ENCODE measurements around the gene KATNA1. TPM values are rescaled to one million over a fixed set of nuclear protein-coding genes. Genes with fewer than 3 reads are reported as not detected.

KATNA1 gene
- polyA plus RNA-seq, 1 of the 3 experiments (the other 2 are of a cell fraction): 13.2 TPM

DNA sequence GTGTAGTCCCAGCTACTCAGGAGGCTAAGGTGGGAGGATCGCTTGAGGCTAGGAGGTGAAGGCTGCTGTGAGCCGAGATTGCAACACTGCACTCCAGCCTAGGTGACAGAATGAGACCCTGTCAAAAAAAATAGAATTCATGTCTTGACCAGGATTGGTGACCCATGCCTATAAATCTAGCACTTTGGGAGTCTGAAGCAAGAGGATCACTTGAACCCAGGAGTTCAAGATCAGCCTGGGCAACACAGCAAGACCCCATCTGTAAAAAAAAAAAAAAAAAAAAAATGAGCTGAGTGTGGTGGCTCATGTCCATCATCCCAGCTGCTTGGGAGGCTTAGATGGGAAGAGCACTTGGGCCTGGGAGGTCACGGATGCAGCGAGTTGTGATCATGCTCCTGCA is 48.0 kb downstream of the KATNA1 start:
- Histone ChIP-seq H3K9me3 (no peaks in the 10 kb centered on the region), H3K27ac (ENCODE audit: low read depth in 2 of 2, low read length in 1 of 2) (no peak overlapping the region), H3K27me3 (ENCODE audit: insufficient read depth) (no peaks in the 10 kb centered on the region), H3K9ac (no peak overlapping the region), H3K79me2 (ENCODE audit: insufficient read depth) (no peaks in the 10 kb centered on the region), H3K36me3 (replicated peaks in 1 of 2; ENCODE audit: control insufficient read depth in 1 of 2, insufficient read depth in 2 of 2, low read length in 1 of 2) (peaks cover 19 to 35% of the 10 kb centered on the region in 2 experiments), H3K4me2 (no peak overlapping the region), H3K4me1 (ENCODE audit: control insufficient read depth in 1 of 2, insufficient read depth in 2 of 2, low read depth in 1 of 2, low read length in 1 of 2) (no peaks in the 10 kb centered on the region), H3F3A (replicated peaks; ENCODE audit: insufficient read depth) (peaks cover 6% of the 10 kb centered on the region), H3K9me2 (no peaks in the 10 kb centered on the region), H4K20me1 (ENCODE audit: insufficient read depth) (no peaks in the 10 kb centered on the region), H3K4me3 (ENCODE audit: low read depth in 2 of 2, low read length in 1 of 2) (no peak overlapping the region), H2AFZ (ENCODE audit: low read depth) (no peak overlapping the region)
- TF ChIP-seq JUND (IDR thresholded peaks at IDR 0.05) (no peak), YY1 (IDR thresholded peaks at IDR 0.05; ENCODE audit: low read depth) (no peak), EZH2phosphoT487 (IDR thresholded peaks at IDR 0.05; ENCODE audit: borderline replicate concordance, low read depth) (no peak), FOXJ3 (CRISPR knock-in tag; IDR thresholded peaks at IDR 0.05) (no peak), RCOR1 (IDR thresholded peaks at IDR 0.05; ENCODE audit: low read length) (no peak), FOSL2 (IDR thresholded peaks at IDR 0.05; ENCODE audit: borderline replicate concordance, low read depth) (no peak), NRF1 (IDR thresholded peaks at IDR 0.05; ENCODE audit: low read depth, low read length) (no peak), FOXM1 (IDR thresholded peaks at IDR 0.05; ENCODE audit: low read depth) (no peak), ELF1 (IDR thresholded peaks at IDR 0.05) (no peak), MEF2A (IDR thresholded peaks at IDR 0.05; ENCODE audit: borderline replicate concordance, low read depth) (no peak)
- TF ChIP-seq, protein P1, sequence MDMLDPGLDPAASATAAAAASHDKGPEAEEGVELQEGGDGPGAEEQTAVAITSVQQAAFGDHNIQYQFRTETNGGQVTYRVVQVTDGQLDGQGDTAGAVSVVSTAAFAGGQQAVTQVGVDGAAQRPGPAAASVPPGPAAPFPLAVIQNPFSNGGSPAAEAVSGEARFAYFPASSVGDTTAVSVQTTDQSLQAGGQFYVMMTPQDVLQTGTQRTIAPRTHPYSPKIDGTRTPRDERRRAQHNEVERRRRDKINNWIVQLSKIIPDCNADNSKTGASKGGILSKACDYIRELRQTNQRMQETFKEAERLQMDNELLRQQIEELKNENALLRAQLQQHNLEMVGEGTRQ (IDR thresholded peaks at IDR 0.05; ENCODE audit: borderline replicate concordance, low read depth, low read length): no peak
- TF ChIP-seq, protein P2, sequence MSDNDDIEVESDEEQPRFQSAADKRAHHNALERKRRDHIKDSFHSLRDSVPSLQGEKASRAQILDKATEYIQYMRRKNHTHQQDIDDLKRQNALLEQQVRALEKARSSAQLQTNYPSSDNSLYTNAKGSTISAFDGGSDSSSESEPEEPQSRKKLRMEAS (IDR thresholded peaks at IDR 0.05; ENCODE audit: low read depth): no peak
- TF ChIP-seq, protein P3, sequence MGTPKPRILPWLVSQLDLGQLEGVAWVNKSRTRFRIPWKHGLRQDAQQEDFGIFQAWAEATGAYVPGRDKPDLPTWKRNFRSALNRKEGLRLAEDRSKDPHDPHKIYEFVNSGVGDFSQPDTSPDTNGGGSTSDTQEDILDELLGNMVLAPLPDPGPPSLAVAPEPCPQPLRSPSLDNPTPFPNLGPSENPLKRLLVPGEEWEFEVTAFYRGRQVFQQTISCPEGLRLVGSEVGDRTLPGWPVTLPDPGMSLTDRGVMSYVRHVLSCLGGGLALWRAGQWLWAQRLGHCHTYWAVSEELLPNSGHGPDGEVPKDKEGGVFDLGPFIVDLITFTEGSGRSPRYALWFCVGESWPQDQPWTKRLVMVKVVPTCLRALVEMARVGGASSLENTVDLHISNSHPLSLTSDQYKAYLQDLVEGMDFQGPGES (IDR thresholded peaks at IDR 0.05; ENCODE audit: low read depth, low read length): no peak
- TF ChIP-seq, protein P4, sequence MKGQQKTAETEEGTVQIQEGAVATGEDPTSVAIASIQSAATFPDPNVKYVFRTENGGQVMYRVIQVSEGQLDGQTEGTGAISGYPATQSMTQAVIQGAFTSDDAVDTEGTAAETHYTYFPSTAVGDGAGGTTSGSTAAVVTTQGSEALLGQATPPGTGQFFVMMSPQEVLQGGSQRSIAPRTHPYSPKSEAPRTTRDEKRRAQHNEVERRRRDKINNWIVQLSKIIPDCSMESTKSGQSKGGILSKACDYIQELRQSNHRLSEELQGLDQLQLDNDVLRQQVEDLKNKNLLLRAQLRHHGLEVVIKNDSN (IDR thresholded peaks at IDR 0.05; ENCODE audit: borderline replicate concordance, low read depth): no peak
- TF ChIP-seq, protein P5, sequence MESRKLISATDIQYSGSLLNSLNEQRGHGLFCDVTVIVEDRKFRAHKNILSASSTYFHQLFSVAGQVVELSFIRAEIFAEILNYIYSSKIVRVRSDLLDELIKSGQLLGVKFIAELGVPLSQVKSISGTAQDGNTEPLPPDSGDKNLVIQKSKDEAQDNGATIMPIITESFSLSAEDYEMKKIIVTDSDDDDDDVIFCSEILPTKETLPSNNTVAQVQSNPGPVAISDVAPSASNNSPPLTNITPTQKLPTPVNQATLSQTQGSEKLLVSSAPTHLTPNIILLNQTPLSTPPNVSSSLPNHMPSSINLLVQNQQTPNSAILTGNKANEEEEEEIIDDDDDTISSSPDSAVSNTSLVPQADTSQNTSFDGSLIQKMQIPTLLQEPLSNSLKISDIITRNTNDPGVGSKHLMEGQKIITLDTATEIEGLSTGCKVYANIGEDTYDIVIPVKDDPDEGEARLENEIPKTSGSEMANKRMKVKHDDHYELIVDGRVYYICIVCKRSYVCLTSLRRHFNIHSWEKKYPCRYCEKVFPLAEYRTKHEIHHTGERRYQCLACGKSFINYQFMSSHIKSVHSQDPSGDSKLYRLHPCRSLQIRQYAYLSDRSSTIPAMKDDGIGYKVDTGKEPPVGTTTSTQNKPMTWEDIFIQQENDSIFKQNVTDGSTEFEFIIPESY (IDR thresholded peaks at IDR 0.05; ENCODE audit: borderline replicate concordance, low read depth): no peak
- TF ChIP-seq, protein P6, sequence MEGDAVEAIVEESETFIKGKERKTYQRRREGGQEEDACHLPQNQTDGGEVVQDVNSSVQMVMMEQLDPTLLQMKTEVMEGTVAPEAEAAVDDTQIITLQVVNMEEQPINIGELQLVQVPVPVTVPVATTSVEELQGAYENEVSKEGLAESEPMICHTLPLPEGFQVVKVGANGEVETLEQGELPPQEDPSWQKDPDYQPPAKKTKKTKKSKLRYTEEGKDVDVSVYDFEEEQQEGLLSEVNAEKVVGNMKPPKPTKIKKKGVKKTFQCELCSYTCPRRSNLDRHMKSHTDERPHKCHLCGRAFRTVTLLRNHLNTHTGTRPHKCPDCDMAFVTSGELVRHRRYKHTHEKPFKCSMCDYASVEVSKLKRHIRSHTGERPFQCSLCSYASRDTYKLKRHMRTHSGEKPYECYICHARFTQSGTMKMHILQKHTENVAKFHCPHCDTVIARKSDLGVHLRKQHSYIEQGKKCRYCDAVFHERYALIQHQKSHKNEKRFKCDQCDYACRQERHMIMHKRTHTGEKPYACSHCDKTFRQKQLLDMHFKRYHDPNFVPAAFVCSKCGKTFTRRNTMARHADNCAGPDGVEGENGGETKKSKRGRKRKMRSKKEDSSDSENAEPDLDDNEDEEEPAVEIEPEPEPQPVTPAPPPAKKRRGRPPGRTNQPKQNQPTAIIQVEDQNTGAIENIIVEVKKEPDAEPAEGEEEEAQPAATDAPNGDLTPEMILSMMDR (IDR thresholded peaks at IDR 0.05): no peak
- WGBS (ENCODE audit: low lambda C conversion rate): 98% methylated on average over 4 of the region's 4 CpGs
- ChIA-PET POLR2A (no interaction called here), CTCF (no interaction called here)
- no peak for DNase-seq
